Bronchial epithelial cell (primary cell): ENCODE data around the gene NRSN2. TPM values are rescaled to one million over a fixed set of nuclear protein-coding genes. Genes with fewer than 3 reads are reported as not detected.
"Not testable (repeated sequence)": the region's sequence is repeated elsewhere in the genome, so short reads cannot be mapped to it uniquely, and the experiment has no call there.

ENCODE experiments used
- DNase-seq: peaks from one replicate; pipeline ENCODE4 v3.0.0-alpha.2; 2010; ENCODE audit warnings: low read depth
- FAIRE-seq: peaks from 2 replicates; lab custom pipeline; 2011; peaks lifted over from hg19 to GRCh38; lab: Jason Lieb, UNC
- H3K27me3 ChIP-seq: 2 replicates; pipeline ENCODE4 v1.5.1; 2011; ENCODE audit warnings: low read length; ENCODE audit not compliant: control insufficient read depth, insufficient read depth
- H3K36me3 ChIP-seq: 2 replicates; pipeline ENCODE4 v1.5.1; 2011; ENCODE audit warnings: low read length; ENCODE audit not compliant: control insufficient read depth, insufficient read depth
- H3K4me3 ChIP-seq: 2 replicates; pipeline ENCODE4 v1.5.1; 2011; ENCODE audit warnings: mild to moderate bottlenecking, low read depth, low read length, control low read depth
- total RNA-seq: library from RNA; depleted of rRNA; stranded (reverse); fragments of >200 nt; gene quantifications from 2 replicates; pipeline ENCODE4 v1.2.1, GENCODE V29; 2014
- TF ChIP-seq, protein P1 (sequence below): IDR thresholded peaks from 2 replicates; pipeline ENCODE4 v1.5.1; 2011; ENCODE audit warnings: mild to moderate bottlenecking, moderate library complexity, low read length, control low read depth, inconsistent platforms; ENCODE audit not compliant: insufficient read depth, severe bottlenecking

The NRSN2 gene
- total RNA-seq, 1 donor from 2014 or later: 2.1 TPM

DNA sequence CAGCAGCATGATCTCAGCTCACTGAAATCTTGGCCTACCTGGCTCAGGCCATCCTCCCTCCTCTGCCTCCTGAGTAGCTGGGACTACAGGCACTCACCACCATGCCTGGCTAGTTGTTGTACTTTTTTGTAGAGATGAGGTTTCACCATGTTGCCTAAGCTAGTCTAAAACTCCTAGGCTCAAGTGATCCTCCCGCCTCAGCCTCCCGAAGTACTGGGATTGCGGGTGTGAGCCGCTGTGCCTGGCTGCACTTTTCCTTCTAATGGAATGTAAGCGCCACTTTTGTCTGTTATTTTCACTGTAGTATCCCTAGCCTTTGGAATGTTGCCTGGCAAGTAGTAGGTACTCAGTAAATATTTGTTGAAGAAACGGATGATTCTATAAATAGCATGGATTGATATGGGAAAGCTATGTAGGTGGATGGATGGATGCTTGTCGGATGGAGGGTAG lies 23.3 kb downstream of the NRSN2 start:
- TF ChIP-seq, protein P1, sequence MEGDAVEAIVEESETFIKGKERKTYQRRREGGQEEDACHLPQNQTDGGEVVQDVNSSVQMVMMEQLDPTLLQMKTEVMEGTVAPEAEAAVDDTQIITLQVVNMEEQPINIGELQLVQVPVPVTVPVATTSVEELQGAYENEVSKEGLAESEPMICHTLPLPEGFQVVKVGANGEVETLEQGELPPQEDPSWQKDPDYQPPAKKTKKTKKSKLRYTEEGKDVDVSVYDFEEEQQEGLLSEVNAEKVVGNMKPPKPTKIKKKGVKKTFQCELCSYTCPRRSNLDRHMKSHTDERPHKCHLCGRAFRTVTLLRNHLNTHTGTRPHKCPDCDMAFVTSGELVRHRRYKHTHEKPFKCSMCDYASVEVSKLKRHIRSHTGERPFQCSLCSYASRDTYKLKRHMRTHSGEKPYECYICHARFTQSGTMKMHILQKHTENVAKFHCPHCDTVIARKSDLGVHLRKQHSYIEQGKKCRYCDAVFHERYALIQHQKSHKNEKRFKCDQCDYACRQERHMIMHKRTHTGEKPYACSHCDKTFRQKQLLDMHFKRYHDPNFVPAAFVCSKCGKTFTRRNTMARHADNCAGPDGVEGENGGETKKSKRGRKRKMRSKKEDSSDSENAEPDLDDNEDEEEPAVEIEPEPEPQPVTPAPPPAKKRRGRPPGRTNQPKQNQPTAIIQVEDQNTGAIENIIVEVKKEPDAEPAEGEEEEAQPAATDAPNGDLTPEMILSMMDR: no peak

GRCh38 chr20:370977-371754 lies 24.3 kb downstream of the NRSN2 start:
- no peaks in the 10 kb centered on the region for H3K36me3 ChIP-seq
- no peak overlapping the region for H3K4me3 ChIP-seq
- TF ChIP-seq, protein P1: no peak
- no peaks in the 10 kb centered on the region for H3K27me3 ChIP-seq
- DNase-seq (no peak), FAIRE-seq (no peak)

More for the DNA sequence above, 23.3 kb downstream of the NRSN2 start:
- H3K27me3 ChIP-seq: no peaks in the 10 kb centered on the region
- FAIRE-seq: no peak
- H3K4me3 ChIP-seq: no peak overlapping the region
- DNase-seq: peak; percentile 71
- no peaks in the 10 kb centered on the region for H3K36me3 ChIP-seq

DNA sequence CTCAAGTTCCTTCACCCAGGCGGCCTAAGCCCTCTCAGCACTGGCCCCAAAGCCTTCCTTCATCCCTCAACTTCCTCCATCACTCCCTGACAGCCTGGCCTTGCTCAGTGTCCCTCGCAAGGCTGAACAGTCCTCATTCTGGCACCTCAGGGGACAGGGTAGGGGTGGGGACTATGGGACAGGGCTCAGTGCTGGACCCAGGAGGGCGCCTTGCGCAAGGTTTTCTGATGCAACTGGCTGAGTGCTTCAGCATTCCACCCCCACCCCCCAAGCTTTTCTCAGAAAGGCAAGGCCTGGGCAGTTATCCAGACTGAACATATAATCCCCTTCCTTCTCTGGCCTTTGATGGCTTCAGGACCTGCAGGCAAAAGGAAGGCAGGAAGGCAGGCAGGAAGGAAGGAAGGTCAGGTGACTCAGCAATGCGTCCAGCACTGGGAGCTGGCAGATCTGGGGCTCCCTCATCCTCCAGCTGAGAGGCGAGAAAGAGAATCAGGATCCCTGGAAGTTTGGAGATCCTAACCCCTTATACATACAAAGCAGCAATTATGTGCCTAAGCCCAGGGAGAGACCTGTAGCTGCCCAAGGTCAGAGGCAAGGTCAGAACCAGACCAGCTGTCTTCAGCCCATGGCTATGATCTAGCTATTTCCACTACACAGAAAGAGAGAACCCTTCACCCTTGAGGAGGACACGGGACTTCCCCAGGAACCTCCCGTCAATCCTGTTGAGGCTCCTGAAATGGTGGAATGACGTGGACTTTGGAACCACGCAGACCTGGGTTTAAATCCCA lies 25.0 kb downstream of the NRSN2 start:
- TF ChIP-seq, protein P1: no peak
- FAIRE-seq (no peak), DNase-seq (peak; percentile 85)
- Histone ChIP-seq H3K4me3 (no peak overlapping the region), H3K27me3 (no peaks in the 10 kb centered on the region), H3K36me3 (no peaks in the 10 kb centered on the region)

DNA sequence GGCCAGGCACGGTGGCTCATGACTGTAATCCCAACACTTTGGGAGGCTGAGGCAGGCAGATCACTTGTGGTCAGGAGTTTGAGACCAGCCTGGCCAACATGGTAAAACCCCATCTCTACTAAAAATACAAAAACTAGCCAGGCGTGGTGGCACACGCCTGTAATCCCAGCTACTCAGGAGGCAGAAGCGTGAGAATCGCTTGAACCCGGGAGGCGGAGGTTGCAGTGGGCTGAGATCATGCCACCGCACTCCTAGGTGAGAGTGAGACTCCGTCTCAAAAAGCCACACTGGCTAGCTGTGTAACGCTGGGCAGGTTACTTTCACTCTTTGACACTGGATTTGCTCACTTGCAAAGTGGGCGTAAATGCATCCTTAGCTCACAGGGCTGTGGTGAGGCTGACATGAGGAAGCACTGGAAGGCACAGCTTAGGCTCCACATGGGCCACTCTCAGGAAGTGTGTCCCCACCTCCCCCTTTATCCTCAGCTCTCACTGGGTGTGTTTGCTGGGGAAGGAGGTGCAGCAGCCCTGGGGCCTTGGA lies 25.7 kb downstream of the NRSN2 start:
- not testable (repeated sequence) for DNase-seq, H3K36me3 ChIP-seq, FAIRE-seq, H3K27me3 ChIP-seq, H3K4me3 ChIP-seq

DNA sequence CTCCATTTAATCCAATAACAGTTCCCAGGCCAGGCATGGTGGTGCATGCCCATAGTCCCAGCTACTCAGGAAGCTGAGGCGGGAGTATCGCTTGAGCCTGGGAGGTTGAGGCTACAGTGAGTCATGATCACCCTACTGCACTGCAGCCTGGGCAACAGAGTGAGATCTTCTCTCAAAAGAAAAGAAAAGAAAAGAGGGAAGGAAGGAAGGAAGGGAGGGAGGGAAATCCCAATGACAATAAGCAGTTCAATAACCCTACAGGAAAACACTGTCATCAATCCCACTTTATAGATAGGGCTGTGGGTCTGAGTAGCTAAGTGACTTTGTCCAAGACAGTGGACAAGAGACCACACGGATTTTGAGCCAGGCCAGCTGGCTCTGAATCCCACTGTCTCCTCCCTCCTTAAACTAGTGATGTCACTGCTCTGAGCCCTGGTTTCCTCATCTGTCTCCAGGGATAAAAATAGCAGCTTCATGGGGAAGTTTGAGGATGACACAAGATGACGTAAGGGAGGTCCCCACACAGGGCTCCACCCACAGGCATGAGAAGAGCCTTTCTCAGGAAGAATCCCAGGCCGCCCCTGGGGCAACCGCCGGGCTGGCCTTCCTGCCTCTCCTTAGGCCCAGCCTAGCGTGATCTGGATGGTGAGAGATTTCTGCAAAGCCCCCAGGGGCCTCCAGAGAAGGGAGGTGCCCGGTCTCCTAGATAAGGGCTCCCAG lies 26.4 kb downstream of the NRSN2 start:
- TF ChIP-seq, protein P1: no peak
- Histone ChIP-seq H3K36me3 (no peaks in the 10 kb centered on the region), H3K4me3 (no peak overlapping the region), H3K27me3 (no peaks in the 10 kb centered on the region)
- DNase-seq (peak; percentile 85), FAIRE-seq (no peak)
